HepG2 (cell line): ENCODE data around the gene TIMM44. TPM values are rescaled to one million over a fixed set of nuclear protein-coding genes. Genes with fewer than 3 reads are reported as not detected.

ENCODE experiments used
- BCL6 ChIP-seq: IDR thresholded peaks from 2 replicates; pipeline ENCODE4 v1.6.1; 2016; ENCODE audit warnings: missing genetic modification reagents, missing compliant biosample characterization
- BORCS8-MEF2B ChIP-seq: sonication (generic); formaldehyde crosslinking; IDR thresholded peaks from 2 replicates; pipeline ENCODE4 v1.8.0; 2022; ENCODE audit warnings: mild to moderate bottlenecking, missing genetic modification reagents
- CBX5 ChIP-seq: sonication (generic); formaldehyde crosslinking; IDR thresholded peaks from 2 replicates; pipeline ENCODE4 v1.4.0; 2020; ENCODE audit warnings: missing genetic modification reagents, borderline replicate concordance
- KDM5A ChIP-seq: fragments of 200-600 bp; sonication (generic); IDR thresholded peaks from 2 replicates; pipeline ENCODE4 v1.7.0; 2018; ENCODE audit warnings: antibody characterized with exemption, mild to moderate bottlenecking, low read length, borderline replicate concordance
- KDM5B ChIP-seq: sonication (generic); formaldehyde crosslinking; IDR thresholded peaks from 2 replicates; pipeline ENCODE4 v1.4.0; 2020; ENCODE audit warnings: missing genetic modification reagents, mild to moderate bottlenecking, borderline replicate concordance
- MIER2 ChIP-seq: IDR thresholded peaks from 2 replicates; pipeline ENCODE4 v1.6.1; 2016; ENCODE audit warnings: missing biosample characterization, missing genetic modification reagents
- MTERF4 ChIP-seq: sonication (generic); formaldehyde crosslinking; IDR thresholded peaks from 2 replicates; pipeline ENCODE4 v1.8.0; 2023; ENCODE audit warnings: mild to moderate bottlenecking, missing genetic modification reagents
- PAX8 ChIP-seq: sonication (generic); formaldehyde crosslinking; IDR thresholded peaks from 2 replicates; pipeline ENCODE4 v1.8.0; 2022; ENCODE audit warnings: mild to moderate bottlenecking, missing genetic modification reagents, borderline replicate concordance
- SYNCRIP ChIP-seq: fragments of 200-400 bp; formaldehyde crosslinking; IDR thresholded peaks from 2 replicates; pipeline ENCODE4 v1.6.1; 2018; ENCODE audit warnings: mild to moderate bottlenecking, low read depth, low read length; ENCODE audit not compliant: insufficient read depth
- ZFP91 ChIP-seq: sonication (generic); formaldehyde crosslinking; IDR thresholded peaks from 2 replicates; pipeline ENCODE4 v1.9.0; 2022; ENCODE audit warnings: missing genetic modification reagents, mild to moderate bottlenecking, borderline replicate concordance
- ZNF205 ChIP-seq: IDR thresholded peaks from 2 replicates; pipeline ENCODE4 v1.6.1; 2018; ENCODE audit warnings: missing biosample characterization, missing genetic modification reagents
- ZNF335 ChIP-seq: sonication (generic); formaldehyde crosslinking; IDR thresholded peaks from 2 replicates; pipeline ENCODE4 v1.4.0; 2020; ENCODE audit warnings: missing genetic modification reagents
- ZNF367 ChIP-seq: sonication (generic); formaldehyde crosslinking; IDR thresholded peaks from 2 replicates; pipeline ENCODE4 v1.4.0; 2020; ENCODE audit warnings: missing genetic modification reagents, borderline replicate concordance
- ZNF496 ChIP-seq: sonication (generic); formaldehyde crosslinking; IDR thresholded peaks from 2 replicates; pipeline ENCODE4 v1.8.1; 2023; ENCODE audit warnings: mild to moderate bottlenecking, moderate library complexity, missing genetic modification reagents; ENCODE audit not compliant: insufficient replicate concordance
- ZNF562 ChIP-seq: sonication (generic); formaldehyde crosslinking; IDR thresholded peaks from 2 replicates; pipeline ENCODE4 v1.8.0; 2022; ENCODE audit warnings: missing genetic modification reagents, borderline replicate concordance
- ZNF629 ChIP-seq: sonication (generic); formaldehyde crosslinking; conservative IDR thresholded peaks from 2 replicates; pipeline ENCODE4 v1.5.0; 2020; ENCODE audit warnings: missing genetic modification reagents
- ZNF782 ChIP-seq: sonication (generic); formaldehyde crosslinking; IDR thresholded peaks from 2 replicates; pipeline ENCODE4 v1.4.0; 2020; ENCODE audit warnings: missing genetic modification reagents, mild to moderate bottlenecking, borderline replicate concordance
- ZNF792 ChIP-seq: IDR thresholded peaks from 2 replicates; pipeline ENCODE4 v1.6.1; 2016
- polyA plus RNA-seq, 8 experiments: library from polyadenylated mRNA; depleted of rRNA in 3 of 8; stranded (reverse) in 7 of 8; unstranded in 1 of 8; fragments of >200 nt; fragmentation: Illumina TruSeq in 4 of 8; extraction: Trizol in 4 of 8; gene quantifications; 2 replicates each; pipeline versions ENCODE4 v1.2.1 to v1.2.3, GENCODE V29; 2011 to 2016; ENCODE audit warnings: low read depth in 4 of 8, missing spikeins in 1 of 8, mixed read lengths in 1 of 8; ENCODE audit not compliant: insufficient read depth in 1 of 8
- total RNA-seq, 5 experiments: library from RNA; depleted of rRNA; stranded (reverse); fragments of >200 nt; fragmentation: Illumina TruSeq; extraction: Trizol; gene quantifications; 2 replicates each; pipeline ENCODE4 v1.2.3, GENCODE V29; 2016; ENCODE audit warnings: low read depth in 1 of 5
- TF ChIP-seq, protein P1 (sequence below): sonication (generic); formaldehyde crosslinking; IDR thresholded peaks from 2 replicates; pipeline ENCODE4 v1.5.0; 2020; ENCODE audit warnings: mild to moderate bottlenecking, missing genetic modification reagents
- TF ChIP-seq, protein P2 (sequence below): sonication (generic); formaldehyde crosslinking; IDR thresholded peaks from 2 replicates; pipeline ENCODE4 v1.5.0; 2020; ENCODE audit warnings: mild to moderate bottlenecking, missing genetic modification reagents
- TF ChIP-seq, protein P3 (sequence below): sonication (generic); formaldehyde crosslinking; conservative IDR thresholded peaks from 2 replicates; pipeline ENCODE4 v1.4.0; 2020; ENCODE audit warnings: missing genetic modification reagents

TIMM44 gene
- total and polyA plus RNA-seq, 2 of the 13 experiments (the other 11 are each of a cell fraction or from before 2014, with no cell fraction given): 42.9 to 72.6 TPM

DNA sequence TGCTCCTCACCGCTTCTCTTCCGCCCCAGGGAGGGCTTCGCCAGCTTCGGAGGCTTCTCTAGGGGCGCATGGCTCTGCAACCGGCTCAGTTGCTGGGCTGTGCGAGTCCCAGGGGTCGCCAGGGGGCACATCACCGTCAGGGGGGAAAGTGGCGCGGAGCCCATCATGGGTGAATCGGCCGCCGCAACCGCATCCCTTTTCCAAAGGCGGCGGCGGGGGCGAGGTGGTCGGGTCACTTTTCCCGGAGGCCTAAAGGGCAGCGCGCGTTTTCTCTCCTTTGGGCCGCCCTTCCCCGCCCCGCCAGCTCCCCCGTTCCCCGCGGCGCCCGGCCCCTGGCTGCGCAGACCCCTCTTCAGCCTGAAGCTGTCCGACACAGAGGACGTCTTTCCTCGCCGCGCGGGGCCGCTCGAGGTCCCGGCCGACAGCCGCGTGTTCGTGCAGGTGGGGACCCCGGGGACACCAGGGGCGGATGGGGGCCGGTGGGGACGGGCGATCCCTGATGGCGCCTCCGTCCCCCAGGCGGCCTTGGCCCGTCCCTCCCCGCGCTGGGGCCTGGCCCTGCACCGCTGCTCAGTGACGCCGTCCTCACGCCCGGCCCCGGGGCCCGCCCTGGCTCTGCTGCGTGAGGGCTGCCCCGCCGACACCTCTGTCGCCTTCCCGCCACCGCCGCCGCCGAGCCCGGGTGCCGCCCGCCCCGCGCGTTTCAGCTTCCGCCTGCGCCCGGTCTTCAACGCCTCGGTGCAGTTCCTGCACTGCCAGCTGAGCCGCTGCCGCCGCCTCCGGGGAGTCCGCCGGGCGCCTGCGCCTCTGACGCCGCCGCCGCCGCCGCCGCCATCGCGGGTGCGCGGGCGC lies 27.1 kb downstream of the TIMM44 start (continued):
- TF ChIP-seq KDM5B (peak; percentile 53), ZNF335 (no peak), MTERF4 (CRISPR knock-in tag) (peak; percentile 48; the same call in 1 of the 2 replicates), ZNF496 (no peak), ZNF629 (CRISPR knock-in tag) (no peak), ZNF205 (no peak), ZNF562 (CRISPR knock-in tag) (no peak; the same call in 1 of the 2 replicates), CBX5 (no peak), BORCS8-MEF2B (no peak; the same call in 1 of the 2 replicates), MIER2 (CRISPR knock-in tag) (no peak), ZNF792 (CRISPR knock-in tag) (no peak), ZNF782 (CRISPR knock-in tag) (no peak), SYNCRIP (no peak), ZFP91 (peak; percentile 36; the same call in 1 of the 2 replicates), KDM5A (no peak), ZNF367 (CRISPR knock-in tag) (no peak), PAX8 (0 out of 2 replicates have a peak, but pooled peaks have one; percentile 52), BCL6 (no peak)
- TF ChIP-seq, protein P1, sequence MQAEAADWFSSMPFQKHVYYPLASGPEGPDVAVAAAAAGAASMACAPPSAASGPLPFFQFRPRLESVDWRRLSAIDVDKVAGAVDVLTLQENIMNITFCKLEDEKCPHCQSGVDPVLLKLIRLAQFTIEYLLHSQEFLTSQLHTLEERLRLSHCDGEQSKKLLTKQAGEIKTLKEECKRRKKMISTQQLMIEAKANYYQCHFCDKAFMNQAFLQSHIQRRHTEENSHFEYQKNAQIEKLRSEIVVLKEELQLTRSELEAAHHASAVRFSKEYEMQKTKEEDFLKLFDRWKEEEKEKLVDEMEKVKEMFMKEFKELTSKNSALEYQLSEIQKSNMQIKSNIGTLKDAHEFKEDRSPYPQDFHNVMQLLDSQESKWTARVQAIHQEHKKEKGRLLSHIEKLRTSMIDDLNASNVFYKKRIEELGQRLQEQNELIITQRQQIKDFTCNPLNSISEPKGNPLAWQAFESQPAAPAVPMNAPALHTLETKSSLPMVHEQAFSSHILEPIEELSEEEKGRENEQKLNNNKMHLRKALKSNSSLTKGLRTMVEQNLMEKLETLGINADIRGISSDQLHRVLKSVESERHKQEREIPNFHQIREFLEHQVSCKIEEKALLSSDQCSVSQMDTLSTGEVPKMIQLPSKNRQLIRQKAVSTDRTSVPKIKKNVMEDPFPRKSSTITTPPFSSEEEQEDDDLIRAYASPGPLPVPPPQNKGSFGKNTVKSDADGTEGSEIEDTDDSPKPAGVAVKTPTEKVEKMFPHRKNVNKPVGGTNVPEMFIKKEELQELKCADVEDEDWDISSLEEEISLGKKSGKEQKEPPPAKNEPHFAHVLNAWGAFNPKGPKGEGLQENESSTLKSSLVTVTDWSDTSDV (CRISPR knock-in tag): no peak
- TF ChIP-seq, protein P2, sequence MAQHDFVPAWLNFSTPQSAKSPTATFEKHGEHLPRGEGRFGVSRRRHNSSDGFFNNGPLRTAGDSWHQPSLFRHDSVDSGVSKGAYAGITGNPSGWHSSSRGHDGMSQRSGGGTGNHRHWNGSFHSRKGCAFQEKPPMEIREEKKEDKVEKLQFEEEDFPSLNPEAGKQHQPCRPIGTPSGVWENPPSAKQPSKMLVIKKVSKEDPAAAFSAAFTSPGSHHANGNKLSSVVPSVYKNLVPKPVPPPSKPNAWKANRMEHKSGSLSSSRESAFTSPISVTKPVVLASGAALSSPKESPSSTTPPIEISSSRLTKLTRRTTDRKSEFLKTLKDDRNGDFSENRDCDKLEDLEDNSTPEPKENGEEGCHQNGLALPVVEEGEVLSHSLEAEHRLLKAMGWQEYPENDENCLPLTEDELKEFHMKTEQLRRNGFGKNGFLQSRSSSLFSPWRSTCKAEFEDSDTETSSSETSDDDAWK (CRISPR knock-in tag): no peak
- TF ChIP-seq, protein P3, sequence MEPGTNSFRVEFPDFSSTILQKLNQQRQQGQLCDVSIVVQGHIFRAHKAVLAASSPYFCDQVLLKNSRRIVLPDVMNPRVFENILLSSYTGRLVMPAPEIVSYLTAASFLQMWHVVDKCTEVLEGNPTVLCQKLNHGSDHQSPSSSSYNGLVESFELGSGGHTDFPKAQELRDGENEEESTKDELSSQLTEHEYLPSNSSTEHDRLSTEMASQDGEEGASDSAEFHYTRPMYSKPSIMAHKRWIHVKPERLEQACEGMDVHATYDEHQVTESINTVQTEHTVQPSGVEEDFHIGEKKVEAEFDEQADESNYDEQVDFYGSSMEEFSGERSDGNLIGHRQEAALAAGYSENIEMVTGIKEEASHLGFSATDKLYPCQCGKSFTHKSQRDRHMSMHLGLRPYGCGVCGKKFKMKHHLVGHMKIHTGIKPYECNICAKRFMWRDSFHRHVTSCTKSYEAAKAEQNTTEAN (CRISPR knock-in tag): no peak
